GM23338 (cell line): ENCODE results near the gene CD82. TPM values are rescaled to one million over a fixed set of nuclear protein-coding genes. Genes with fewer than 3 reads are reported as not detected.

Experiments
- ATAC-seq: fragments of 200-7000 bp; cut with Tn5 transposase; 3 replicates; pipeline ENCODE4 v1.9.1; 2020
- DNase-seq: peaks from one replicate; pipeline ENCODE4 v3.0.0-alpha.2; 2015; ENCODE audit warnings: low spot score
- H2AFZ ChIP-seq: fragments of 200-600 bp; sonication (generic); 2 replicates; pipeline ENCODE4 v1.8.0; 2016; ENCODE audit warnings: antibody characterized with exemption, mild to moderate bottlenecking, moderate library complexity
- H3F3A ChIP-seq: fragments of 200-600 bp; sonication (generic); replicated peaks from 2 replicates; pipeline ENCODE4 v1.8.0; 2017; ENCODE audit warnings: antibody characterized with exemption, mixed run types, low read depth
- H3K27ac ChIP-seq: fragments of 200-600 bp; sonication (generic); 2 replicates; pipeline ENCODE4 v1.6.1; 2016; ENCODE audit warnings: low read depth
- H3K27me3 ChIP-seq: fragments of 200-600 bp; sonication (generic); 2 replicates; pipeline ENCODE4 v1.8.0; 2016; ENCODE audit warnings: mild to moderate bottlenecking, mixed run types, moderate library complexity; ENCODE audit not compliant: insufficient read depth
- H3K36me3 ChIP-seq: fragments of 200-600 bp; sonication (generic); 2 replicates; pipeline ENCODE4 v1.8.0; 2016; ENCODE audit warnings: mild to moderate bottlenecking; ENCODE audit not compliant: insufficient read depth
- H3K4me1 ChIP-seq: fragments of 200-600 bp; sonication (generic); 2 replicates; pipeline ENCODE4 v1.8.0; 2016; ENCODE audit warnings: mild to moderate bottlenecking, moderate library complexity; ENCODE audit not compliant: insufficient read depth
- H3K4me2 ChIP-seq: fragments of 200-600 bp; sonication (generic); 2 replicates; pipeline ENCODE4 v1.7.1; 2017; ENCODE audit warnings: mixed run types
- H3K4me3 ChIP-seq: fragments of 200-600 bp; sonication (generic); 2 replicates; pipeline ENCODE4 v1.6.1; 2016; ENCODE audit warnings: mixed run types
- H3K79me2 ChIP-seq: fragments of 200-600 bp; sonication (generic); replicated peaks from 2 replicates; pipeline ENCODE4 v1.8.0; 2017; ENCODE audit warnings: mild to moderate bottlenecking; ENCODE audit not compliant: insufficient read depth
- H3K9me2 ChIP-seq: fragments of 200-600 bp; sonication (generic); 2 replicates; pipeline ENCODE4 v1.8.0; 2017; ENCODE audit not compliant: insufficient read depth
- H4K20me1 ChIP-seq: fragments of 200-600 bp; sonication (generic); replicated peaks from 2 replicates; pipeline ENCODE4 v1.8.0; 2017; ENCODE audit warnings: mild to moderate bottlenecking; ENCODE audit not compliant: insufficient read depth
- H3K27ac Mint-ChIP-seq: 2 replicates; pipeline ENCODE4 v1.8.0; 2020; ENCODE audit warnings: inconsistent platforms, mild to moderate bottlenecking, moderate library complexity, mixed read lengths
- H3K27me3 Mint-ChIP-seq: 3 replicates; pipeline ENCODE4 v1.8.0; 2022; ENCODE audit warnings: low read depth, mild to moderate bottlenecking, moderate library complexity, mixed read lengths, inconsistent platforms; ENCODE audit not compliant: insufficient read depth, poor library complexity
- H3K36me3 Mint-ChIP-seq: 3 replicates; pipeline ENCODE4 v1.8.0; 2021; ENCODE audit warnings: low read depth, mild to moderate bottlenecking, inconsistent platforms, moderate library complexity, mixed read lengths
- H3K4me1 Mint-ChIP-seq: 3 replicates; pipeline ENCODE4 v1.8.0; 2020; ENCODE audit warnings: mild to moderate bottlenecking, inconsistent platforms, mixed read lengths
- H3K4me3 Mint-ChIP-seq: 3 replicates; pipeline ENCODE4 v1.8.0; 2021; ENCODE audit warnings: moderate library complexity, mild to moderate bottlenecking, inconsistent platforms, mixed read lengths
- H3K9me3 Mint-ChIP-seq: 3 replicates; pipeline ENCODE4 v1.8.0; 2020; ENCODE audit warnings: moderate library complexity, mild to moderate bottlenecking, inconsistent platforms, mixed read lengths
- CREB1 ChIP-seq: fragments of 250-450 bp; sonication (Bioruptor Pico); IDR thresholded peaks from 2 replicates; pipeline ENCODE4 v1.5.0; 2020; ENCODE audit warnings: low read depth, mild to moderate bottlenecking, moderate library complexity
- CTCF ChIP-seq, 2 experiments: fragments of 200-600 bp in 1 of 2; sonication (generic) in 1 of 2; conservative IDR thresholded peaks; 2 replicates each; pipeline versions ENCODE4 v1.5.1 to v1.6.1; 2016 to 2017; ENCODE audit warnings: antibody characterized with exemption in 2 of 2, low read depth in 2 of 2, mild to moderate bottlenecking in 2 of 2, moderate library complexity in 1 of 2
- ETS1 ChIP-seq: IDR thresholded peaks from 2 replicates; pipeline ENCODE4 v1.6.1; 2016; ENCODE audit warnings: antibody characterized with exemption
- EZH2 ChIP-seq: fragments of 200-600 bp; sonication (generic); IDR thresholded peaks from one replicate; pipeline ENCODE4 v1.8.0; 2017; ENCODE audit warnings: antibody characterized with exemption, mild to moderate bottlenecking, low read depth; ENCODE audit not compliant: unreplicated experiment
- EZH2phosphoT487 ChIP-seq: fragments of 200-600 bp; sonication (generic); IDR thresholded peaks from one replicate; pipeline ENCODE4 v1.8.1; 2018; ENCODE audit warnings: antibody characterized with exemption; ENCODE audit not compliant: unreplicated experiment
- POLR2AphosphoS5 ChIP-seq: IDR thresholded peaks from 2 replicates; pipeline ENCODE4 v1.6.1; 2016; ENCODE audit warnings: antibody characterized with exemption, low read depth
- STAT1 ChIP-seq: IDR thresholded peaks from one replicate; pipeline ENCODE4 v1.6.1; 2016; ENCODE audit warnings: antibody characterized with exemption; ENCODE audit not compliant: unreplicated experiment
- ZNF114 ChIP-seq: fragments of 250-450 bp; sonication (Bioruptor Pico); IDR thresholded peaks from 2 replicates; pipeline ENCODE4 v1.5.0; 2020; ENCODE audit warnings: mild to moderate bottlenecking, moderate library complexity
- ZNF331 ChIP-seq: fragments of 250-450 bp; sonication (Bioruptor Pico); IDR thresholded peaks from 2 replicates; pipeline ENCODE4 v1.5.0; 2020; ENCODE audit warnings: low read depth, mild to moderate bottlenecking, moderate library complexity
- polyA plus RNA-seq: library from polyadenylated mRNA; unstranded; fragments of >200 nt; fragmentation: Nextera tagmentation; extraction: Ambion mirVana; gene quantifications from 2 replicates; pipeline ENCODE4 v1.2.1, GENCODE V29; 2016
- total RNA-seq: library from RNA; depleted of rRNA; stranded (reverse); fragments of >200 nt; shearing (Covaris generic); gene quantifications from 2 replicates; pipeline ENCODE4 v1.2.3, GENCODE V29; 2014
- TF ChIP-seq, protein P1 (sequence below): fragments of 250-450 bp; sonication (Bioruptor Pico); IDR thresholded peaks from 2 replicates; pipeline ENCODE4 v1.5.0; 2020; ENCODE audit warnings: mild to moderate bottlenecking, moderate library complexity
- TF ChIP-seq, protein P2 (sequence below): IDR thresholded peaks from one replicate; pipeline ENCODE4 v1.6.1; 2018; ENCODE audit warnings: antibody characterized with exemption; ENCODE audit not compliant: unreplicated experiment

Gene CD82
- total and polyA plus RNA-seq, 2 experiments from 2014 or later = 4.4 to 4.9 TPM

- Mint-ChIP-seq H3K4me1 (peaks cover 24% of the 10 kb centered on the region), H3K9me3 (peaks cover 3% of the 10 kb centered on the region; the same call in 2 of the 3 replicates), H3K27ac (no peak overlapping the region), H3K4me3 (no peak overlapping the region), H3K36me3 (no peaks in the 10 kb centered on the region), H3K27me3 (peaks cover 14% of the 10 kb centered on the region)
- Histone ChIP-seq H3K4me2 (no peak overlapping the region), H3K4me1 (peaks cover 27% of the 10 kb centered on the region), H3K79me2 (no peaks in the 10 kb centered on the region), H3K9me2 (0 out of 2 replicates have a peak, but pooled peaks cover 4% of the 10 kb centered on the region), H3K27me3 (no peaks in the 10 kb centered on the region), H2AFZ (no peak overlapping the region; the same call in 1 of the 2 replicates), H3F3A (no peaks in the 10 kb centered on the region), H3K4me3 (no peak overlapping the region), H4K20me1 (no peaks in the 10 kb centered on the region), H3K36me3 (no peaks in the 10 kb centered on the region), H3K27ac (no peak overlapping the region)
- ATAC-seq (no peak), DNase-seq (no peak)
- TF ChIP-seq POLR2AphosphoS5 (no peak), CTCF (conservative IDR thresholded peaks at IDR 0.05; ENCODE audit: low read depth in 2 of 2) (no peak), ZNF114 (CRISPR knock-in tag) (no peak), EZH2phosphoT487 (no peak), EZH2 (no peak), ZNF331 (CRISPR knock-in tag) (no peak), STAT1 (no peak), CREB1 (no peak), ETS1 (no peak)
- TF ChIP-seq, protein P1, sequence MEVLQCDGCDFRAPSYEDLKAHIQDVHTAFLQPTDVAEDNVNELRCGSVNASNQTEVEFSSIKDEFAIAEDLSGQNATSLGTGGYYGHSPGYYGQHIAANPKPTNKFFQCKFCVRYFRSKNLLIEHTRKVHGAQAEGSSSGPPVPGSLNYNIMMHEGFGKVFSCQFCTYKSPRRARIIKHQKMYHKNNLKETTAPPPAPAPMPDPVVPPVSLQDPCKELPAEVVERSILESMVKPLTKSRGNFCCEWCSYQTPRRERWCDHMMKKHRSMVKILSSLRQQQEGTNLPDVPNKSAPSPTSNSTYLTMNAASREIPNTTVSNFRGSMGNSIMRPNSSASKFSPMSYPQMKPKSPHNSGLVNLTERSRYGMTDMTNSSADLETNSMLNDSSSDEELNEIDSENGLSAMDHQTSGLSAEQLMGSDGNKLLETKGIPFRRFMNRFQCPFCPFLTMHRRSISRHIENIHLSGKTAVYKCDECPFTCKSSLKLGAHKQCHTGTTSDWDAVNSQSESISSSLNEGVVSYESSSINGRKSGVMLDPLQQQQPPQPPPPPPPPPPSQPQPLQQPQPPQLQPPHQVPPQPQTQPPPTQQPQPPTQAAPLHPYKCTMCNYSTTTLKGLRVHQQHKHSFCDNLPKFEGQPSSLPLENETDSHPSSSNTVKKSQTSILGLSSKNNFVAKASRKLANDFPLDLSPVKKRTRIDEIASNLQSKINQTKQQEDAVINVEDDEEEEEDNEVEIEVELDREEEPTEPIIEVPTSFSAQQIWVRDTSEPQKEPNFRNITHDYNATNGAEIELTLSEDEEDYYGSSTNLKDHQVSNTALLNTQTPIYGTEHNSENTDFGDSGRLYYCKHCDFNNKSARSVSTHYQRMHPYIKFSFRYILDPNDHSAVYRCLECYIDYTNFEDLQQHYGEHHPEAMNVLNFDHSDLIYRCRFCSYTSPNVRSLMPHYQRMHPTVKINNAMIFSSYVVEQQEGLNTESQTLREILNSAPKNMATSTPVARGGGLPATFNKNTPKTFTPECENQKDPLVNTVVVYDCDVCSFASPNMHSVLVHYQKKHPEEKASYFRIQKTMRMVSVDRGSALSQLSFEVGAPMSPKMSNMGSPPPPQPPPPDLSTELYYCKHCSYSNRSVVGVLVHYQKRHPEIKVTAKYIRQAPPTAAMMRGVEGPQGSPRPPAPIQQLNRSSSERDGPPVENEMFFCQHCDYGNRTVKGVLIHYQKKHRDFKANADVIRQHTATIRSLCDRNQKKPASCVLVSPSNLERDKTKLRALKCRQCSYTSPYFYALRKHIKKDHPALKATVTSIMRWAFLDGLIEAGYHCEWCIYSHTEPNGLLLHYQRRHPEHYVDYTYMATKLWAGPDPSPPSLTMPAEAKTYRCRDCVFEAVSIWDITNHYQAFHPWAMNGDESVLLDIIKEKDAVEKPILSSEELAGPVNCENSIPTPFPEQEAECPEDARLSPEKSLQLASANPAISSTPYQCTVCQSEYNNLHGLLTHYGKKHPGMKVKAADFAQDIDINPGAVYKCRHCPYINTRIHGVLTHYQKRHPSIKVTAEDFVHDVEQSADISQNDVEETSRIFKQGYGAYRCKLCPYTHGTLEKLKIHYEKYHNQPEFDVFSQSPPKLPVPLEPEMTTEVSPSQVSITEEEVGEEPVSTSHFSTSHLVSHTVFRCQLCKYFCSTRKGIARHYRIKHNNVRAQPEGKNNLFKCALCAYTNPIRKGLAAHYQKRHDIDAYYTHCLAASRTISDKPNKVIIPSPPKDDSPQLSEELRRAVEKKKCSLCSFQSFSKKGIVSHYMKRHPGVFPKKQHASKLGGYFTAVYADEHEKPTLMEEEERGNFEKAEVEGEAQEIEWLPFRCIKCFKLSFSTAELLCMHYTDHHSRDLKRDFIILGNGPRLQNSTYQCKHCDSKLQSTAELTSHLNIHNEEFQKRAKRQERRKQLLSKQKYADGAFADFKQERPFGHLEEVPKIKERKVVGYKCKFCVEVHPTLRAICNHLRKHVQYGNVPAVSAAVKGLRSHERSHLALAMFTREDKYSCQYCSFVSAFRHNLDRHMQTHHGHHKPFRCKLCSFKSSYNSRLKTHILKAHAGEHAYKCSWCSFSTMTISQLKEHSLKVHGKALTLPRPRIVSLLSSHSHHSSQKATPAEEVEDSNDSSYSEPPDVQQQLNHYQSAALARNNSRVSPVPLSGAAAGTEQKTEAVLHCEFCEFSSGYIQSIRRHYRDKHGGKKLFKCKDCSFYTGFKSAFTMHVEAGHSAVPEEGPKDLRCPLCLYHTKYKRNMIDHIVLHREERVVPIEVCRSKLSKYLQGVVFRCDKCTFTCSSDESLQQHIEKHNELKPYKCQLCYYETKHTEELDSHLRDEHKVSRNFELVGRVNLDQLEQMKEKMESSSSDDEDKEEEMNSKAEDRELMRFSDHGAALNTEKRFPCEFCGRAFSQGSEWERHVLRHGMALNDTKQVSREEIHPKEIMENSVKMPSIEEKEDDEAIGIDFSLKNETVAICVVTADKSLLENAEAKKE (CRISPR knock-in tag) = no peak
- TF ChIP-seq, protein P2, sequence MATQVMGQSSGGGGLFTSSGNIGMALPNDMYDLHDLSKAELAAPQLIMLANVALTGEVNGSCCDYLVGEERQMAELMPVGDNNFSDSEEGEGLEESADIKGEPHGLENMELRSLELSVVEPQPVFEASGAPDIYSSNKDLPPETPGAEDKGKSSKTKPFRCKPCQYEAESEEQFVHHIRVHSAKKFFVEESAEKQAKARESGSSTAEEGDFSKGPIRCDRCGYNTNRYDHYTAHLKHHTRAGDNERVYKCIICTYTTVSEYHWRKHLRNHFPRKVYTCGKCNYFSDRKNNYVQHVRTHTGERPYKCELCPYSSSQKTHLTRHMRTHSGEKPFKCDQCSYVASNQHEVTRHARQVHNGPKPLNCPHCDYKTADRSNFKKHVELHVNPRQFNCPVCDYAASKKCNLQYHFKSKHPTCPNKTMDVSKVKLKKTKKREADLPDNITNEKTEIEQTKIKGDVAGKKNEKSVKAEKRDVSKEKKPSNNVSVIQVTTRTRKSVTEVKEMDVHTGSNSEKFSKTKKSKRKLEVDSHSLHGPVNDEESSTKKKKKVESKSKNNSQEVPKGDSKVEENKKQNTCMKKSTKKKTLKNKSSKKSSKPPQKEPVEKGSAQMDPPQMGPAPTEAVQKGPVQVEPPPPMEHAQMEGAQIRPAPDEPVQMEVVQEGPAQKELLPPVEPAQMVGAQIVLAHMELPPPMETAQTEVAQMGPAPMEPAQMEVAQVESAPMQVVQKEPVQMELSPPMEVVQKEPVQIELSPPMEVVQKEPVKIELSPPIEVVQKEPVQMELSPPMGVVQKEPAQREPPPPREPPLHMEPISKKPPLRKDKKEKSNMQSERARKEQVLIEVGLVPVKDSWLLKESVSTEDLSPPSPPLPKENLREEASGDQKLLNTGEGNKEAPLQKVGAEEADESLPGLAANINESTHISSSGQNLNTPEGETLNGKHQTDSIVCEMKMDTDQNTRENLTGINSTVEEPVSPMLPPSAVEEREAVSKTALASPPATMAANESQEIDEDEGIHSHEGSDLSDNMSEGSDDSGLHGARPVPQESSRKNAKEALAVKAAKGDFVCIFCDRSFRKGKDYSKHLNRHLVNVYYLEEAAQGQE = no peak
These were observed 10.2 kb upstream of the CD82 start for GRCh38 chr11:44555031-44555800.
